Measurements from ENCODE around the gene S100B. TPM values are rescaled to one million over a fixed set of nuclear protein-coding genes. Genes with fewer than 3 reads are reported as not detected.
"Not testable (repeated sequence)": the region's sequence is repeated elsewhere in the genome, so short reads cannot be mapped to it uniquely, and the experiment has no call there.

S100B gene
- total and polyA plus RNA-seq, 7 experiments from 2014 or later: 0.27 to 7.0 (median 0.97) TPM

DNA sequence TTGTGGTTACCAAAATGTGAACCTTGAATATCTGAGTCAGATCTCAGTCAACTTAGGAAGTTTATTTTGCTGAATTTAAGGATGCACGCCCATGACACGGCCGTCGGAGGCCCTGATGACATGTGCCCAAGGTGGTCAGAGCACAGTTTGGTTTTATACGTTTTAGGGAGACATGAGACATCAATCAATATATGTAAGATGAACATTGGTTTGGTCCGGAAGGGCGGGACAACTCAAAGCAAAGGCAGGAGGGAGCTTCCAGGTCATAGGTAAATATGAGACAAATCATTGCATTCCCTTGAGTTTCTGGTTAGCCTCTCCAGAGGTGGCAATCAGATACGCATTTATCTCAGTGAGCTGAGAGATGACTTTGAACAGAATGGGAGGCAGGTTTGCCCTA is 29.5 kb upstream of the S100B start:
- peaks cover 0 to 6% (median 0%) of the 10 kb centered on the region in 3 experiments for H3K36me3 ChIP-seq (ENCODE audit: control insufficient read depth in 2 of 3, insufficient read depth in 3 of 3, low read length in 3 of 3)
- DNase-seq (no peak), ATAC-seq (no peak)
- Mint-ChIP-seq H3K27me3 (peaks cover 0 to 4% (median 0%) of the 10 kb centered on the region in 5 donors), H3K36me3 (peaks cover 5 to 25% (median 21%) of the 10 kb centered on the region in 5 donors), H3K4me3 (peak overlapping the region; percentile 85 to 99 (median 98)), H3K9me3 (peaks cover 0 to 4% (median 0%) of the 10 kb centered on the region in 11 donors), H3K4me1 (peaks cover 48 to 80% (median 72%) of the 10 kb centered on the region in 7 donors), H3K27ac (peak overlapping the region; percentile 89 to 100 (median 97))
- H3K27ac ChIP-seq (ENCODE audit: low read depth, low read length): peak overlapping the region; percentile 93
- peak overlapping the region; percentile 99 for H3K4me3 ChIP-seq (ENCODE audit: low read length)
- H3K9me3 ChIP-seq (ENCODE audit: control insufficient read depth in 2 of 3, low read length in 3 of 3): no peaks in the 10 kb centered on the region
- POLR2A ChIA-PET: interaction anchor here (1.1 to 9.3 kb wide), 19 partner anchors 8 to 309 kb away, joined by 3 to 226 read pairs (median 7); partner anchors contain the start of gene S100B
- CTCF ChIA-PET: interaction anchor here (0.7 to 3.6 kb wide), 2 partner anchors 14 to 83 kb away, joined by 5 to 15 read pairs; no protein-coding TSS in a partner anchor
- no peaks in the 10 kb centered on the region for H3K27me3 ChIP-seq (ENCODE audit: control insufficient read depth in 2 of 2, insufficient read depth in 2 of 2, low read length in 2 of 2)
- peaks cover 38 to 46% of the 10 kb centered on the region in 2 donors for H3K4me1 ChIP-seq (ENCODE audit: control insufficient read depth in 2 of 2, insufficient read depth in 2 of 2, low read length in 2 of 2)
- intact Hi-C loops (cut with micrococcal nuclease): no loop called here

DNA sequence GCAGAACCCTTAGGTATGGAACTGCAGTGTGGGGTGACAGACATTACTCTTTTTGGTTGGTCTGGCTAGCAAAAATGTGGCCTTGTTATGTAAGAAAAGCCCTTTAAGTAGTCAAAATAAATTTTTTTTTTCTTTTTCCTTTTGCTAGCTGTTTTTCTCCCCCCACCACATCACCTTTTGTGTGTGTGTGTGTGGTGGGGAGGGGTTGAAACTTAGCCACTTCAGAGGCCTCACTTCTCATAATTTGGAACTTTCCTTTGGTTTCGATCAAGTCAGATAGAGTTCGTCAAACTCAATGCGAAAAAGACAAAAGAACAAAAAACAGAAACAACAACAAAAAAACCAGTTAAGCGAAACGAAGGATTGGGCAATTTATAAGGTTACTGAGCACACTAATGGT is 28.7 kb upstream of the S100B start:
- Histone ChIP-seq H3K36me3 (ENCODE audit: control insufficient read depth in 2 of 3, insufficient read depth in 3 of 3, low read length in 3 of 3) (peaks cover 0 to 6% (median 0%) of the 10 kb centered on the region in 3 experiments), H3K4me3 (ENCODE audit: low read length) (peak overlapping the region; percentile 3), H3K4me1 (ENCODE audit: control insufficient read depth in 2 of 2, insufficient read depth in 2 of 2, low read length in 2 of 2) (peaks cover 35 to 38% of the 10 kb centered on the region in 2 donors), H3K27me3 (ENCODE audit: control insufficient read depth in 2 of 2, insufficient read depth in 2 of 2, low read length in 2 of 2) (no peaks in the 10 kb centered on the region), H3K27ac (ENCODE audit: low read depth, low read length) (peak overlapping the region; percentile 93), H3K9me3 (ENCODE audit: control insufficient read depth in 2 of 3, low read length in 3 of 3) (no peaks in the 10 kb centered on the region)
- Mint-ChIP-seq H3K9me3 (peaks cover 0 to 4% (median 0%) of the 10 kb centered on the region in 11 donors), H3K36me3 (peaks cover 5 to 25% (median 17%) of the 10 kb centered on the region in 5 donors), H3K27me3 (peaks cover 0 to 4% (median 0%) of the 10 kb centered on the region in 5 donors), H3K27ac (peak overlapping the region; percentile 89 to 100 (median 97)), H3K4me3 (peak overlapping the region; percentile 61 to 98 (median 97)), H3K4me1 (peaks cover 43 to 79% (median 72%) of the 10 kb centered on the region in 7 donors)
- ATAC-seq (peak; percentile 28), DNase-seq (peak in 7 of 9 donors; percentile 68 to 90 (median 76))
- POLR2A ChIA-PET: interaction anchor here (0.6 to 9.3 kb wide), 21 partner anchors 7 to 184 kb away, joined by 3 to 226 read pairs (median 4); partner anchors contain the start of gene S100B
- CTCF ChIA-PET: interaction anchor here (0.7 to 3.6 kb wide), 6 partner anchors 11 to 101 kb away, joined by 3 to 15 read pairs (median 4); no protein-coding TSS in a partner anchor
- intact Hi-C loops (cut with micrococcal nuclease): loop anchor here (1.0 to 2.0 kb wide), 2 partner anchors 11 to 27 kb away; no protein-coding TSS in a partner anchor

DNA sequence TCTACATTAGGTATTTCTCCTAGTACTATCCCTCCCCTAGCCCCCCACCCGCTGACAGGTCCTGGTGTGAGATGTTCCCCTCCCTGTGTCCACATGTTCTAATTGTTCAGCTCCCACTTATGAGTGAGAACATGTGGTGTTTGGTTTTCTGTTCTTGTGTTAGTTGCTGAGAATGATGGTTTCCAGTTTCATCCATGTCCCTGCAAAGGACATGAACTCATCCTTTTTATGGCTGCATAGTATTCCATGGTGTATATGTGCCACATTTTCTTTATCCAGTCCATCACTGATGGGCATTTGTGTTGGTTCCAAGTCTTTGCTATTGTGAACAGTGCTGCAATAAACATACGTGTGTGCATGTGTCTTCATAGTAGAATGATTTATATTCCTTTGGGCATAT is 26.0 kb upstream of the S100B start:
- H3K27me3 ChIP-seq (ENCODE audit: control insufficient read depth in 2 of 2, insufficient read depth in 2 of 2, low read length in 2 of 2); ATAC-seq; H3K36me3 ChIP-seq (ENCODE audit: control insufficient read depth in 2 of 3, insufficient read depth in 3 of 3, low read length in 3 of 3); H3K9me3 ChIP-seq (ENCODE audit: control insufficient read depth in 2 of 3, low read length in 3 of 3); H3K4me3 ChIP-seq (ENCODE audit: low read length); CTCF ChIA-PET; DNase-seq; intact Hi-C loops (cut with micrococcal nuclease); H3K27me3 Mint-ChIP-seq; H3K27ac ChIP-seq (ENCODE audit: low read depth, low read length): not testable (repeated sequence)
- Mint-ChIP-seq H3K27ac (peak overlapping the region in 6 of 9 donors; percentile 16 to 87 (median 31)), H3K9me3 (peaks cover 0 to 15% (median 6%) of the 10 kb centered on the region in 11 donors), H3K4me1 (peaks cover 40 to 86% (median 83%) of the 10 kb centered on the region in 7 donors), H3K4me3 (peak overlapping the region in 1 of 10 donors; percentile 22), H3K36me3 (peaks cover 0 to 12% (median 0%) of the 10 kb centered on the region in 5 donors)
- POLR2A ChIA-PET: interaction anchor here (1.0 to 9.3 kb wide), 3 partner anchors 25 to 81 kb away, joined by 4 to 226 read pairs (median 219); no protein-coding TSS in a partner anchor
- peaks cover 10 to 56% of the 10 kb centered on the region in 2 donors for H3K4me1 ChIP-seq (ENCODE audit: control insufficient read depth in 2 of 2, insufficient read depth in 2 of 2, low read length in 2 of 2)

DNA sequence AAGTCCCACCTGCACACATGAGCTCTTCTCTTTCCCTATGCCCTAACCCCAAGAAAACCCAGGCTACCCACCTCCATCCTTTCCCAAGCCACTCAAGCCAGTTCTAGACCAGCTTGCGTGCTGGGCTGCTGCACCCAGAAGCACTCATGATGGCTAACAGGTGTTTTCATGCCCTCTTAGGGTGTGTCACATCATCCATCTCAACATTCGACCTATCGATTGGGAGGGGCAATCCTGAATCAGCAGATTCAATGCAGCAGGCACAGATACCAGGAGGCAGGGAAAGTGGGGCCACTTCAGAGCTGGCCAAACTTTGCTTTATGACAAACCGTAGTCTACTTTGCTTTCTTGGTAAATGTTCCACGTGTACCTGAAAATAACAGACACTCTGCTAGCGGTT is 24.0 kb upstream of the S100B start:
- H3K27ac ChIP-seq (ENCODE audit: low read depth, low read length): no peak overlapping the region
- ATAC-seq (no peak), DNase-seq (no peak)
- no peaks in the 10 kb centered on the region for H3K36me3 ChIP-seq (ENCODE audit: control insufficient read depth in 2 of 3, insufficient read depth in 3 of 3, low read length in 3 of 3)
- no peaks in the 10 kb centered on the region for H3K9me3 ChIP-seq (ENCODE audit: control insufficient read depth in 2 of 3, low read length in 3 of 3)
- POLR2A ChIA-PET: interaction anchor here (0.6 to 5.1 kb wide), 8 partner anchors 7 to 97 kb away, joined by 3 to 58 read pairs (median 6); partner anchors contain the start of gene PRMT2
- no peaks in the 10 kb centered on the region for H3K27me3 ChIP-seq (ENCODE audit: control insufficient read depth in 2 of 2, insufficient read depth in 2 of 2, low read length in 2 of 2)
- Mint-ChIP-seq H3K36me3 (peaks cover 0 to 16% (median 0%) of the 10 kb centered on the region in 5 donors), H3K4me3 (peak overlapping the region in 1 of 10 donors; percentile 21), H3K27me3 (peaks cover 0 to 4% (median 0%) of the 10 kb centered on the region in 5 donors), H3K9me3 (peaks cover 0 to 19% (median 8%) of the 10 kb centered on the region in 11 donors), H3K27ac (peak overlapping the region in 6 of 9 donors; percentile 41 to 98 (median 96)), H3K4me1 (peaks cover 33 to 95% (median 85%) of the 10 kb centered on the region in 7 donors)
- peaks cover 0 to 63% of the 10 kb centered on the region in 2 donors for H3K4me1 ChIP-seq (ENCODE audit: control insufficient read depth in 2 of 2, insufficient read depth in 2 of 2, low read length in 2 of 2)
- intact Hi-C loops (cut with micrococcal nuclease): no loop called here
- H3K4me3 ChIP-seq (ENCODE audit: low read length): no peak overlapping the region
- CTCF ChIA-PET: interaction anchor here (0.9 to 1.0 kb wide), 2 partner anchors 9 to 34 kb away, joined by 3 to 4 read pairs; no protein-coding TSS in a partner anchor

DNA sequence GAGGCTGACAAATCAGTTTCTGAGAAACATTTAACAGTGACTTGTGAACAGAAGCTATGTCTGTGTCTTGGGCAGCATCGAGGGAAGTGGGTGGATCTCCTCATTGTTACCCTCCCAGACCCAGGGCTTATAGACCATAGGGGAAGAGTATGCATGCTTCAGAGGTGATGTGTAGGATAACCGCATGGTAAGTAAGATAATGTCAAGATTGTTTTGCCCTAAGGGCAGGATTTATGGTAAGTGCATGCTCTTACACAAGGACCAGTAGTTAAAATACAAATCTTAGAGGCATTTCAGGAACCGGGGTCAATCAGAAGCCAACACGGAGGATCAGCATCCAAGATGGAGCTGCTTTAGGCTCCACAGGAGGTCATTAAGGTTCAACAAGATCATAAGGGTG is 22.8 kb upstream of the S100B start:
- Histone ChIP-seq H3K9me3 (ENCODE audit: control insufficient read depth in 2 of 3, low read length in 3 of 3) (no peaks in the 10 kb centered on the region), H3K4me1 (ENCODE audit: control insufficient read depth in 2 of 2, insufficient read depth in 2 of 2, low read length in 2 of 2) (peaks cover 8 to 58% of the 10 kb centered on the region in 2 donors), H3K27me3 (ENCODE audit: control insufficient read depth in 2 of 2, insufficient read depth in 2 of 2, low read length in 2 of 2) (no peaks in the 10 kb centered on the region), H3K36me3 (ENCODE audit: control insufficient read depth in 2 of 3, insufficient read depth in 3 of 3, low read length in 3 of 3) (no peaks in the 10 kb centered on the region), H3K27ac (ENCODE audit: low read depth, low read length) (peak overlapping the region; percentile 61), H3K4me3 (ENCODE audit: low read length) (no peak overlapping the region)
- Mint-ChIP-seq H3K4me3 (peak overlapping the region in 5 of 10 donors; percentile 15 to 86 (median 51)), H3K27me3 (peaks cover 0 to 4% (median 0%) of the 10 kb centered on the region in 5 donors), H3K9me3 (peaks cover 0 to 19% (median 8%) of the 10 kb centered on the region in 11 donors), H3K36me3 (peaks cover 0 to 16% (median 0%) of the 10 kb centered on the region in 5 donors), H3K27ac (peak overlapping the region in 8 of 9 donors; percentile 68 to 98 (median 96)), H3K4me1 (peaks cover 28 to 95% (median 81%) of the 10 kb centered on the region in 7 donors)
- ChIA-PET CTCF (interaction anchor here (0.8 to 0.9 kb wide), 2 partner anchors 30 to 33 kb away, joined by 3 read pairs; no protein-coding TSS in a partner anchor), POLR2A (interaction anchor here (0.7 to 5.1 kb wide), 6 partner anchors 8 to 75 kb away, joined by 3 to 58 read pairs (median 10); partner anchors contain the start of gene PRMT2)
- DNase-seq (no peak), ATAC-seq (no peak)
- intact Hi-C loops (cut with micrococcal nuclease): no loop called here

DNA sequence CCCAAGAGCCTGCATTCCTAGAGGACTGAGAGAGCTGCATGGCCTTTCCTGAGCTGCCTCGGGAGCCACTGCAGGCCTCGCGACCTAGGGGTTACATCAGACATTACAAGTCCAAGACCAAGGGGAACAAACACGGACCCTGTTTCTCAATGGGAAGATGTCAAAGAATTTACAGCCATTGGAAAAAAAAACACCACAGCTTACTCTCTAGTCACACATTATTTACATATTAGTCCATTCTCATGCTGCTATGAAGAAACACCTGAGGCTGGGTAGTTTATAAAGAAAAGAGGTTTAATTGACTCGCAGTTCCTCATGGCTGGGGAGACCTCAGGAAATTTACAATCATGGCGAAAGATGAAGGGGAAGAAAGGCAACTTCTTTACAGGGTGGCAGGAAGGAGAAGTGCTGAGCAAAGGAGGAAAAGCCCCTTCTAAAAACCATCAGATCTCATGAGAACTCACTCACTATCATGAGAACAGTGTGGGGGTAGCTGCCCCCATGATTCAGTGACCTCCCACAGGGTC is 22.2 kb upstream of the S100B start:
- intact Hi-C loops (cut with micrococcal nuclease): loop anchor here in 1 of 2 donors (1.0 kb wide), 1 partner anchor 8 kb away; the partner anchor contains the start of gene PRMT2
- H3K27me3 ChIP-seq (ENCODE audit: control insufficient read depth in 2 of 2, insufficient read depth in 2 of 2, low read length in 2 of 2): no peaks in the 10 kb centered on the region
- H3K4me1 Mint-ChIP-seq: peaks cover 31 to 95% (median 81%) of the 10 kb centered on the region in 7 donors

More for the DNA sequence above, 22.2 kb upstream of the S100B start:
- POLR2A ChIA-PET: interaction anchor here (1.3 to 5.1 kb wide), 7 partner anchors 7 to 75 kb away, joined by 3 to 58 read pairs (median 8); partner anchors contain the start of gene PRMT2
- Histone ChIP-seq H3K4me3 (ENCODE audit: low read length) (peak overlapping the region; percentile 28), H3K4me1 (ENCODE audit: control insufficient read depth in 2 of 2, insufficient read depth in 2 of 2, low read length in 2 of 2) (peaks cover 15 to 59% of the 10 kb centered on the region in 2 donors), H3K36me3 (ENCODE audit: control insufficient read depth in 2 of 3, insufficient read depth in 3 of 3, low read length in 3 of 3) (no peaks in the 10 kb centered on the region), H3K27ac (ENCODE audit: low read depth, low read length) (peak overlapping the region; percentile 61), H3K9me3 (ENCODE audit: control insufficient read depth in 2 of 3, low read length in 3 of 3) (no peaks in the 10 kb centered on the region)
- CTCF ChIA-PET: interaction anchor here (0.6 to 0.8 kb wide), 2 partner anchors 29 to 33 kb away, joined by 3 read pairs; no protein-coding TSS in a partner anchor
- ATAC-seq: no peak
- peaks cover 0 to 16% (median 0%) of the 10 kb centered on the region in 5 donors for H3K36me3 Mint-ChIP-seq
- no peak for DNase-seq
- peaks cover 0 to 19% (median 8%) of the 10 kb centered on the region in 11 donors for H3K9me3 Mint-ChIP-seq
- peaks cover 0 to 4% (median 0%) of the 10 kb centered on the region in 5 donors for H3K27me3 Mint-ChIP-seq
- peak overlapping the region in 9 of 10 donors; percentile 33 to 86 (median 75) for H3K4me3 Mint-ChIP-seq
- peak overlapping the region in 8 of 9 donors; percentile 91 to 98 (median 96) for H3K27ac Mint-ChIP-seq

Measured in naive thymus-derived CD4-positive, alpha-beta T cell (primary cell).